ENCODE measurements around the gene NR2C2AP. TPM values are rescaled to one million over a fixed set of nuclear protein-coding genes. Genes with fewer than 3 reads are reported as not detected.
"Not testable (repeated sequence)": the region's sequence is repeated elsewhere in the genome, so short reads cannot be mapped to it uniquely, and the experiment has no call there.

Gene NR2C2AP
- total and polyA plus RNA-seq, 2 of the 4 experiments (the other 2 are of a cell fraction) = 5.4 to 9.0 TPM

GRCh38 chr19:19173243-19173642, 30.0 kb downstream of the NR2C2AP start:
- H3K18ac ChIP-seq (ENCODE audit: low read depth, low read length); H2BK5ac ChIP-seq (ENCODE audit: low read depth, low read length, poor library complexity, severe bottlenecking); H3K79me1 ChIP-seq (ENCODE audit: low read depth in 1 of 2, low read length in 2 of 2); H3K4me2 ChIP-seq (ENCODE audit: low read depth, low read length); H2BK15ac ChIP-seq (ENCODE audit: low read depth, low read length); H3K36me3 ChIP-seq (ENCODE audit: control insufficient read depth, insufficient read depth, low read length); H3K27ac ChIP-seq (ENCODE audit: insufficient read depth, low read length); H4K20me1 ChIP-seq (ENCODE audit: insufficient read depth, low read length); H2BK20ac ChIP-seq (ENCODE audit: low read depth, low read length); H3K9me3 ChIP-seq (ENCODE audit: control insufficient read depth, insufficient read depth, low read length); H4K91ac ChIP-seq (ENCODE audit: insufficient read depth, low read depth, low read length); H3K9ac ChIP-seq (ENCODE audit: low read depth, low read length); POLR2A ChIA-PET (ENCODE audit: unreplicated experiment); H4K5ac ChIP-seq (ENCODE audit: low read depth, low read length); H2AK5ac ChIP-seq (ENCODE audit: low read depth, low read length); H2AFZ ChIP-seq (replicated peaks; ENCODE audit: low read length, poor library complexity); H3K56ac ChIP-seq (ENCODE audit: extremely low read depth, insufficient read depth, low read length); H3K14ac ChIP-seq (replicated peaks; ENCODE audit: low read depth, low read length); BruUV-seq (replicated peaks); DNase-seq; ATAC-seq (ENCODE audit: low read depth); dilution Hi-C loops (cut with HindIII; ENCODE audit: low sequenced_read_pairs, unreplicated experiment); H3K23ac ChIP-seq (ENCODE audit: low read depth, low read length); H3K4ac ChIP-seq (ENCODE audit: low read depth, low read length); H4K8ac ChIP-seq (ENCODE audit: low read depth in 2 of 2, low read length in 2 of 2); H3K27me3 ChIP-seq (ENCODE audit: control insufficient read depth, insufficient read depth, low read length); H2AK9ac ChIP-seq (replicated peaks; ENCODE audit: low read depth, low read length, poor library complexity); in situ Hi-C loops (cut with MboI; ENCODE audit: low sequenced_read_pairs); H3K4me3 ChIP-seq (ENCODE audit: insufficient read depth, low read depth, low read length); H2BK120ac ChIP-seq (ENCODE audit: low read depth, low read length): not testable (repeated sequence)
- H3K4me1 ChIP-seq (ENCODE audit: control insufficient read depth, insufficient read depth, low read length) = peaks cover 24% of the 10 kb centered on the region
- 75% methylated on average over 1 of the region's 5 CpGs; no CpG with 5 or more reads in 1 of the 2 experiments for WGBS, 2 experiments (ENCODE audit: extremely low coverage in 2 of 2, insufficient read length in 1 of 2)
- CTCF ChIA-PET = interaction anchor here (1.9 kb wide), 1 partner anchor 27 kb away, joined by 12 read pairs; no protein-coding TSS in a partner anchor
- H3K9me1 ChIP-seq (ENCODE audit: insufficient read depth, low read length) = peaks cover 11% of the 10 kb centered on the region
- intact Hi-C loops (cut with micrococcal nuclease) = loop anchor here (10.0 kb wide), 1 partner anchor 108 kb away; the partner anchor contains the start of gene SLC25A42

Data from IMR-90 (cell line).